ENCODE data around the gene HTR3B.

DNA sequence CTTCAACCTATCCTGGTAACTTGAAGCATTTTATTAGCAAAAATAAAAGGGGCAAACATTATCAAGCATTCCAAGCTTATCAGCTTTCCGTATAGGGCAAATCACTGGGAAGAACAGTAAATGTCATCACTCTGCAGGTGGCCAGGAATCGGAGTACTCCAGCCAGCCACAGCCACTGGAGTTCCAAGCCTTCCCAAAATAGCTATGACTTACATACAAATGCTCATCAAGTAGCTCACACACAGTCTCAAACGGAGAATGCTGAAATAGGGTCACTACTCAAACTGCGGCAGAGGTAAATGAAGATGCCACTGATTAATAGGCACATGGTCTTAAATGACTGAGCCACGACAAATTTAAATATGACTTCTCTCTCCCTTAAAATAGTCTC is 31.4 kb upstream of the HTR3B start:
- TF ChIP-seq, protein P1, sequence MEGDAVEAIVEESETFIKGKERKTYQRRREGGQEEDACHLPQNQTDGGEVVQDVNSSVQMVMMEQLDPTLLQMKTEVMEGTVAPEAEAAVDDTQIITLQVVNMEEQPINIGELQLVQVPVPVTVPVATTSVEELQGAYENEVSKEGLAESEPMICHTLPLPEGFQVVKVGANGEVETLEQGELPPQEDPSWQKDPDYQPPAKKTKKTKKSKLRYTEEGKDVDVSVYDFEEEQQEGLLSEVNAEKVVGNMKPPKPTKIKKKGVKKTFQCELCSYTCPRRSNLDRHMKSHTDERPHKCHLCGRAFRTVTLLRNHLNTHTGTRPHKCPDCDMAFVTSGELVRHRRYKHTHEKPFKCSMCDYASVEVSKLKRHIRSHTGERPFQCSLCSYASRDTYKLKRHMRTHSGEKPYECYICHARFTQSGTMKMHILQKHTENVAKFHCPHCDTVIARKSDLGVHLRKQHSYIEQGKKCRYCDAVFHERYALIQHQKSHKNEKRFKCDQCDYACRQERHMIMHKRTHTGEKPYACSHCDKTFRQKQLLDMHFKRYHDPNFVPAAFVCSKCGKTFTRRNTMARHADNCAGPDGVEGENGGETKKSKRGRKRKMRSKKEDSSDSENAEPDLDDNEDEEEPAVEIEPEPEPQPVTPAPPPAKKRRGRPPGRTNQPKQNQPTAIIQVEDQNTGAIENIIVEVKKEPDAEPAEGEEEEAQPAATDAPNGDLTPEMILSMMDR (IDR thresholded peaks at IDR 0.05; ENCODE audit: poor library complexity, severe bottlenecking) = no peak
- TF ChIP-seq POLR2AphosphoS5 (IDR thresholded peaks at IDR 0.05) (no peak), RAD21 (conservative IDR thresholded peaks at IDR 0.05) (no peak), REST (IDR thresholded peaks at IDR 0.05; ENCODE audit: borderline replicate concordance) (no peak), TAF1 (IDR thresholded peaks at IDR 0.05; ENCODE audit: low read depth) (no peak)

All from neural cell (in vitro differentiated cells).